Natural killer cell (primary cell): ENCODE results near the gene PTP4A1. TPM values are rescaled to one million over a fixed set of nuclear protein-coding genes. Genes with fewer than 3 reads are reported as not detected.

ENCODE experiments used
- ATAC-seq, 3 donors: fragments of 150-1000 bp in 2 of 3; fragments of 200-7000 bp in 1 of 3; cut with Tn5 transposase; 1 replicate in 1 of 3; 2 replicates in 2 of 3; pipeline ENCODE4 v1.10.0; 2021; ENCODE audit warnings: mild to moderate bottlenecking in 2 of 3, moderate library complexity in 2 of 3
- DNase-seq, 2 donors: peaks; one replicate each; pipeline versions ENCODE4 v3.0.0 to v3.0.0-alpha.2; 2013 to 2021; ENCODE audit warnings: mixed read lengths in 1 of 2
- H3K27ac ChIP-seq: one replicate; pipeline ENCODE4 v1.5.1; 2013; ENCODE audit warnings: mild to moderate bottlenecking, low read length
- H3K27me3 ChIP-seq: one replicate; pipeline ENCODE4 v1.6.1; 2013; ENCODE audit warnings: low read length; ENCODE audit not compliant: control insufficient read depth, insufficient read depth
- H3K36me3 ChIP-seq: one replicate; pipeline ENCODE4 v1.6.1; 2013; ENCODE audit warnings: low read length; ENCODE audit not compliant: control insufficient read depth, insufficient read depth
- H3K4me1 ChIP-seq: one replicate; pipeline ENCODE4 v1.6.1; 2013; ENCODE audit warnings: low read length; ENCODE audit not compliant: control insufficient read depth, insufficient read depth
- H3K4me3 ChIP-seq: one replicate; pipeline ENCODE4 v1.5.1; 2013; ENCODE audit warnings: low read length
- H3K9me3 ChIP-seq: one replicate; pipeline ENCODE4 v1.6.1; 2013; ENCODE audit warnings: low read length; ENCODE audit not compliant: control insufficient read depth, insufficient read depth
- H3K27ac Mint-ChIP-seq, 2 donors: one replicate each; pipeline ENCODE4 v1.8.0; 2022; ENCODE audit warnings: mild to moderate bottlenecking in 2 of 2, mixed read lengths in 2 of 2, moderate library complexity in 1 of 2
- H3K27me3 Mint-ChIP-seq, 2 donors: one replicate each; pipeline ENCODE4 v1.8.0; 2022; ENCODE audit warnings: low read depth in 2 of 2, mixed read lengths in 2 of 2
- H3K36me3 Mint-ChIP-seq: one replicate; pipeline ENCODE4 v1.8.0; 2022; ENCODE audit warnings: mixed read lengths
- H3K4me1 Mint-ChIP-seq, 2 donors: one replicate each; pipeline ENCODE4 v1.8.0; 2022; ENCODE audit warnings: mixed read lengths in 2 of 2
- H3K4me3 Mint-ChIP-seq: one replicate; pipeline ENCODE4 v1.8.0; 2022; ENCODE audit warnings: mild to moderate bottlenecking, moderate library complexity, mixed read lengths
- H3K9me3 Mint-ChIP-seq, 2 donors: one replicate each; pipeline ENCODE4 v1.8.0; 2022; ENCODE audit warnings: mixed read lengths in 2 of 2
- CTCF ChIP-seq: fragments of 200-600 bp; IDR thresholded peaks from one replicate; pipeline ENCODE4 v1.8.0; 2022; ENCODE audit warnings: antibody characterized with exemption
- WGBS: methylation state at CpG from one replicate; pipeline ENCODE4 v1.1.7; 2013; ENCODE audit warnings: missing lambda C conversion rate; ENCODE audit not compliant: insufficient coverage; 5-methylcytosine and 5-hydroxymethylcytosine counted together
- intact Hi-C: fragments of 100-400 bp; cut with micrococcal nuclease; formaldehyde crosslinking; loops from one replicate; pipeline ENCODE4 v1.14.2; 2022
- total RNA-seq, 4 donors: library from RNA; stranded (reverse); fragments of 120-200 nt in 1 of 4; gene quantifications; one replicate each; pipeline versions ENCODE4 v1.2.3 to v1.2.4, GENCODE V29; 2013 to 2022

Gene PTP4A1
- total RNA-seq, 3 donors from 2014 or later (not counting 1 experiment from before 2014, with no cell fraction given): 113 to 185 (median 130) TPM

- intact Hi-C loops: no loop called here
- H3K27ac ChIP-seq: no peak overlapping the region
- H3K9me3 ChIP-seq: no peaks in the 10 kb centered on the region
- WGBS: 93% methylated on average over 6 of the region's 6 CpGs
- no peak for DNase-seq
- no peaks in the 10 kb centered on the region for H3K36me3 ChIP-seq
- no peaks in the 10 kb centered on the region for H3K36me3 Mint-ChIP-seq
- H3K27me3 Mint-ChIP-seq: peaks cover 14 to 15% of the 10 kb centered on the region in 2 donors
- ATAC-seq: no peak
- no peaks in the 10 kb centered on the region for H3K4me1 Mint-ChIP-seq
- no peak overlapping the region for H3K27ac Mint-ChIP-seq
- peaks cover 0 to 4% of the 10 kb centered on the region in 2 donors for H3K9me3 Mint-ChIP-seq
- H3K4me3 ChIP-seq: no peak overlapping the region
- H3K27me3 ChIP-seq: no peaks in the 10 kb centered on the region
- no peak overlapping the region for H3K4me3 Mint-ChIP-seq
- no peak for TF ChIP-seq CTCF
- no peaks in the 10 kb centered on the region for H3K4me1 ChIP-seq
Observed at GRCh38 chr6:63546236-63546635, 26.0 kb upstream of the PTP4A1 start.

- Histone ChIP-seq H3K9me3 (no peaks in the 10 kb centered on the region), H3K27me3 (no peaks in the 10 kb centered on the region), H3K4me1 (no peaks in the 10 kb centered on the region), H3K36me3 (no peaks in the 10 kb centered on the region), H3K27ac (no peak overlapping the region), H3K4me3 (no peak overlapping the region)
- DNase-seq: no peak
- Mint-ChIP-seq H3K27me3 (peaks cover 12 to 15% of the 10 kb centered on the region in 2 donors), H3K36me3 (no peaks in the 10 kb centered on the region), H3K9me3 (peaks cover 0 to 4% of the 10 kb centered on the region in 2 donors), H3K27ac (no peak overlapping the region), H3K4me1 (no peaks in the 10 kb centered on the region), H3K4me3 (no peak overlapping the region)
- intact Hi-C loops: no loop called here
- no peak for TF ChIP-seq CTCF
- whole genome bisulfite sequencing: no CpG with 5 or more reads among the region's 1 CpG
- ATAC-seq: no peak
Observed at GRCh38 chr6:63546697-63547096, 25.6 kb upstream of the PTP4A1 start.

DNA sequence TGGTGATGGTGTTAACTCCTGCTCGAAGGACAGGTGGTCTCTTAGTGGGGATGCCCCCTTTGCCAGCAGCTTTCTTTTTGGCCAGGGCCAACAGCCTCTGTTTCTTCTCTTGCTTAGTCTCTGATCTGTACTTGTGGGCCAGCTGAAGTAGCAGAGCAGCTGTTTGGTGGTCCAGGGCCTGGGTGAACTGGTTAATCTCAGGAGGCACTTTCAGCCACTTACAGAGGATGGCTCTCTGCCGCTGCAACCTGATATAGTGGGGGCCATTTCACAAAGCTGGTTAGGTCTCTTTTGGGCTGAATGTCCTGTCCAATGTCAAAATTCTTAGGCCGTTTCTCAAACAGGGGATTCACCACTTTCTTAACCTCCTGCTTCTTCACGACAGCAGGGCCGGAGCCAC is 23.2 kb upstream of the PTP4A1 start:
- Mint-ChIP-seq H3K27me3 (peaks cover 5% of the 10 kb centered on the region in 2 donors), H3K27ac (no peak overlapping the region), H3K9me3 (no peaks in the 10 kb centered on the region), H3K4me3 (no peak overlapping the region), H3K36me3 (no peaks in the 10 kb centered on the region), H3K4me1 (no peaks in the 10 kb centered on the region)
- no peak for TF ChIP-seq CTCF
- Histone ChIP-seq H3K27me3 (no peaks in the 10 kb centered on the region), H3K36me3 (no peaks in the 10 kb centered on the region), H3K9me3 (no peaks in the 10 kb centered on the region), H3K27ac (no peak overlapping the region), H3K4me1 (no peaks in the 10 kb centered on the region), H3K4me3 (no peak overlapping the region)
- WGBS: 83% methylated on average over 3 of the region's 5 CpGs
- ATAC-seq: no peak
- no peak for DNase-seq
- intact Hi-C loops: no loop called here

DNA sequence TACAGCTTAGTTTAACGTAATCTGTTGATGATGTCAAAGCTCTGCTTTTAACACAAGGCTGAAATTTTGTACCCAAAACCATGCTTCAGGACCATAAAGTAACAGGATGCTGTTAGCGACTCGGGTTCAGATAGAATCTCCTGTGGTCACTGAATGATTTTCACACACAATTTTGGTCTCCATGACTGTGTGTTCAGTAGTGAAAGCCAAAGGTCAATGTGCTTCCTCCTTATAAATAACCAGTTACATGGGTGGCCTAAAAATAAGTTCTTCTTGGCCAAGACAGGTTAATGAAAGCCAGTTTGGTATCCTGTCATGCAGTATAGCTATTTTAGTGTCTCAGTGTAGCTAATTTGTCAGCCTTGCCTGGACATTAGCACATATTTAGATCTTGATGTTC is 19.1 kb upstream of the PTP4A1 start:
- Histone ChIP-seq H3K27me3 (no peaks in the 10 kb centered on the region), H3K36me3 (no peaks in the 10 kb centered on the region), H3K9me3 (no peaks in the 10 kb centered on the region), H3K4me1 (no peaks in the 10 kb centered on the region), H3K27ac (no peak overlapping the region), H3K4me3 (no peak overlapping the region)
- Mint-ChIP-seq H3K4me1 (no peaks in the 10 kb centered on the region), H3K9me3 (no peaks in the 10 kb centered on the region), H3K36me3 (no peaks in the 10 kb centered on the region), H3K27ac (no peak overlapping the region), H3K27me3 (peaks cover 7 to 9% of the 10 kb centered on the region in 2 donors), H3K4me3 (no peak overlapping the region)
- DNase-seq (no peak), ATAC-seq (peak in 2 of 3 donors; percentile 24 to 55)
- 40% methylated on average over 3 of the region's 3 CpGs for WGBS
- intact Hi-C loops: no loop called here
- TF ChIP-seq CTCF: no peak
